SK-N-SH (cell line): ENCODE data around the gene DOK4. TPM values are rescaled to one million over a fixed set of nuclear protein-coding genes. Genes with fewer than 3 reads are reported as not detected.

ENCODE experiments used
- CTCF ChIA-PET: fragments of 300-600, 350-600 bp; formaldehyde crosslinking; extraction: SDS; loops from one replicate; lab custom pipeline; 2021; lab: Yijun Ruan, JAX
- POLR2A ChIA-PET: fragments of 350-600 bp; sonication (Branson Sonifier 250); formaldehyde crosslinking; extraction: SDS; loops from one replicate; lab custom pipeline; 2020; ENCODE audit warnings: antibody characterized with exemption, inconsistent platforms; lab: Yijun Ruan, JAX
- DNase-seq: peaks from one replicate; pipeline ENCODE4 v3.0.0; 2012
- H2AFZ ChIP-seq: fragments of 200-600 bp; sonication (generic); 2 replicates; pipeline ENCODE4 v1.8.1; 2016; ENCODE audit warnings: antibody characterized with exemption, mild to moderate bottlenecking, low read depth
- H3F3A ChIP-seq: fragments of 200-600 bp; sonication (generic); replicated peaks from 2 replicates; pipeline ENCODE3; 2016; ENCODE audit warnings: antibody characterized with exemption, mild to moderate bottlenecking; ENCODE audit not compliant: insufficient read depth
- H3K27ac ChIP-seq, 2 experiments: fragments of 200-500 bp in 1 of 2; fragments of 200-600 bp in 1 of 2; sonication (Bioruptor generic) in 1 of 2; sonication (generic), shearing (Covaris generic) in 1 of 2; 2 replicates each; pipeline versions ENCODE4 v1.5.1 to v1.6.1; 2014 to 2016; ENCODE audit warnings: low read depth in 2 of 2, inconsistent platforms in 1 of 2, low read length in 1 of 2, mild to moderate bottlenecking in 1 of 2, mixed read lengths in 1 of 2
- H3K27me3 ChIP-seq: fragments of 200-600 bp; sonication (generic), shearing (Covaris generic); 2 replicates; pipeline ENCODE4 v1.6.1; 2016; ENCODE audit warnings: mixed run types; ENCODE audit not compliant: insufficient read depth
- H3K36me3 ChIP-seq, 2 experiments: fragments of 200-500 bp in 1 of 2; fragments of 200-600 bp in 1 of 2; sonication (Bioruptor generic) in 1 of 2; sonication (generic) in 1 of 2; replicated peaks in 1 of 2; 2 replicates each; pipeline versions ENCODE3 to v1.5.1; 2014 to 2016; ENCODE audit warnings: low read length in 1 of 2, mild to moderate bottlenecking in 1 of 2; ENCODE audit not compliant: insufficient read depth in 2 of 2, control insufficient read depth in 1 of 2
- H3K4me1 ChIP-seq, 2 experiments: fragments of 200-500 bp in 1 of 2; fragments of 200-600 bp in 1 of 2; sonication (Bioruptor generic) in 1 of 2; sonication (generic), shearing (Covaris generic) in 1 of 2; 2 replicates each; pipeline versions ENCODE4 v1.5.1 to v1.6.1; 2014 to 2016; ENCODE audit warnings: low read depth in 1 of 2, low read length in 1 of 2, mixed run types in 1 of 2; ENCODE audit not compliant: insufficient read depth in 2 of 2, control insufficient read depth in 1 of 2
- H3K4me2 ChIP-seq: fragments of 200-600 bp; sonication (generic), shearing (Covaris generic); 2 replicates; pipeline ENCODE4 v1.6.1; 2017; ENCODE audit warnings: mixed run types
- H3K4me3 ChIP-seq, 2 experiments: fragments of 200-500 bp in 1 of 2; fragments of 200-600 bp in 1 of 2; sonication (Bioruptor generic) in 1 of 2; sonication (generic), shearing (Covaris generic) in 1 of 2; 2 replicates each; pipeline versions ENCODE4 v1.5.1 to v1.8.1; 2014 to 2016; ENCODE audit warnings: low read depth in 2 of 2, inconsistent platforms in 1 of 2, low read length in 1 of 2, mild to moderate bottlenecking in 1 of 2, mixed read lengths in 1 of 2, moderate library complexity in 1 of 2
- H3K79me2 ChIP-seq: fragments of 200-600 bp; sonication (generic); 2 replicates; pipeline ENCODE4 v1.8.1; 2017; ENCODE audit warnings: mild to moderate bottlenecking; ENCODE audit not compliant: insufficient read depth
- H3K9ac ChIP-seq: fragments of 200-600 bp; sonication (generic); 2 replicates; pipeline ENCODE4 v1.6.1; 2017; ENCODE audit warnings: mixed run types
- H3K9me2 ChIP-seq: fragments of 200-600 bp; sonication (generic); 2 replicates; pipeline ENCODE4 v1.6.1; 2017; ENCODE audit warnings: mixed run types
- H3K9me3 ChIP-seq: fragments of 200-600 bp; sonication (generic); 2 replicates; pipeline ENCODE4 v1.6.1; 2017; ENCODE audit warnings: mixed run types, mild to moderate bottlenecking, moderate library complexity
- H4K20me1 ChIP-seq: fragments of 200-600 bp; sonication (generic); 2 replicates; pipeline ENCODE4 v1.6.1; 2017; ENCODE audit warnings: mild to moderate bottlenecking, mixed run types; ENCODE audit not compliant: insufficient read depth
- EP300 ChIP-seq, 2 experiments: IDR thresholded peaks; 2 replicates each; pipeline versions ENCODE4 v1.4.0 to v1.6.1; 2012; ENCODE audit warnings: borderline replicate concordance in 1 of 2, low read depth in 1 of 2, low read length in 1 of 2
- FOXJ3 ChIP-seq: sonication (generic); formaldehyde crosslinking; IDR thresholded peaks from 2 replicates; pipeline ENCODE4 v1.5.1; 2020; ENCODE audit warnings: mild to moderate bottlenecking, missing genetic modification reagents
- JUND ChIP-seq: IDR thresholded peaks from 2 replicates; pipeline ENCODE4 v1.4.0; 2012
- PBX3 ChIP-seq: IDR thresholded peaks from 2 replicates; pipeline ENCODE4; 2012
- TAF1 ChIP-seq: IDR thresholded peaks from 2 replicates; pipeline ENCODE4 v1.6.1; 2012; ENCODE audit warnings: low read depth, mild to moderate bottlenecking, low read length, moderate library complexity, borderline replicate concordance
- TCF12 ChIP-seq: IDR thresholded peaks from 2 replicates; pipeline ENCODE4 v1.4.0; 2012
- USF1 ChIP-seq: IDR thresholded peaks from 2 replicates; pipeline ENCODE4 v1.4.0; 2012; ENCODE audit warnings: low read depth, borderline replicate concordance
- ZBTB33 ChIP-seq: IDR thresholded peaks from 2 replicates; pipeline ENCODE4 v1.4.0; 2012; ENCODE audit warnings: low read depth, borderline replicate concordance
- WGBS: methylation state at CpG from one replicate; pipeline ENCODE4 v1.1.6; 2017; ENCODE audit warnings: low lambda C conversion rate; 5-methylcytosine and 5-hydroxymethylcytosine counted together
- polyA plus RNA-seq, 3 experiments: library from polyadenylated mRNA; depleted of rRNA; stranded (reverse); fragments of >200 nt; gene quantifications; 2 replicates each; pipeline ENCODE4 v1.2.3, GENCODE V29; 2012

Gene DOK4
- polyA plus RNA-seq, 1 of the 3 experiments (the other 2 are of a cell fraction), result 28.4 TPM

GRCh38 chr16:57474671-57475661 lies 11.3 kb downstream of the DOK4 start (continued):
- TF ChIP-seq USF1 (no peak), TCF12 (no peak), JUND (no peak), FOXJ3 (CRISPR knock-in tag) (no peak), TAF1 (no peak), EP300 (IDR thresholded peaks at IDR 0.05; ENCODE audit: borderline replicate concordance in 1 of 2, low read depth in 1 of 2, low read length in 1 of 2) (no peak), PBX3 (no peak)

- peaks cover 1 to 92% of the 10 kb centered on the region in 2 experiments; a peak in 3 of 4 replicates for H3K4me1 ChIP-seq
- no peak overlapping the region for H3K4me3 ChIP-seq
- H2AFZ ChIP-seq, result no peak overlapping the region
- TF ChIP-seq ZBTB33 (no peak), EP300 (IDR thresholded peaks at IDR 0.05; ENCODE audit: borderline replicate concordance in 1 of 2, low read depth in 1 of 2, low read length in 1 of 2) (no peak)
- H3K79me2 ChIP-seq, result peaks cover 7% of the 10 kb centered on the region; the same call in 1 of the 2 replicates
- no peak overlapping the region for H3K4me2 ChIP-seq
- H3K9me3 ChIP-seq, result no peaks in the 10 kb centered on the region
- no peak for DNase-seq
- no peaks in the 10 kb centered on the region for H3K9me2 ChIP-seq
- ChIA-PET CTCF (interaction anchor here (0.9 to 21.0 kb wide), 8 partner anchors 10 to 55 kb away, joined by 3 to 354 read pairs (median 6); partner anchors contain the start of genes CIAPIN1, COQ9 and POLR2C), POLR2A (interaction anchor here (1.4 to 5.1 kb wide), 6 partner anchors 10 to 46 kb away, joined by 4 to 52 read pairs (median 10); partner anchors contain the start of genes CIAPIN1, COQ9, DOK4 and POLR2C)
- WGBS, result 85% methylated on average over 5 of the region's 8 CpGs
- H3K27ac ChIP-seq, result peak overlapping the region in 1 of 2 experiments; percentile 95; a peak in 2 of 4 replicates
- H3K36me3 ChIP-seq, result peaks cover 23 to 56% of the 10 kb centered on the region in 2 experiments
- no peaks in the 10 kb centered on the region for H3K27me3 ChIP-seq
- no peak overlapping the region for H3K9ac ChIP-seq
- H3F3A ChIP-seq, result peaks cover 4% of the 10 kb centered on the region
- H4K20me1 ChIP-seq, result 0 out of 2 replicates have a peak, but pooled peaks cover 9% of the 10 kb centered on the region
Observed at GRCh38 chr16:57473906-57474305, 12.4 kb downstream of the DOK4 start.
